Smooth muscle cell (in vitro differentiated cells): ENCODE measurements around the gene SMIM24. TPM values are rescaled to one million over a fixed set of nuclear protein-coding genes. Genes with fewer than 3 reads are reported as not detected.

Experiments
- DNase-seq: peaks from one replicate; lab custom pipeline; 2025; ENCODE audit not compliant: unreplicated experiment; lab: John Stamatoyannopoulos, UW
- H2AFZ ChIP-seq: fragments of 200-600 bp; sonication (generic); 2 replicates; pipeline ENCODE4 v1.6.0; 2016; ENCODE audit warnings: antibody characterized with exemption, low read depth, mild to moderate bottlenecking
- H3F3A ChIP-seq: fragments of 200-600 bp; sonication (generic); 2 replicates; pipeline ENCODE4 v1.6.0; 2017; ENCODE audit warnings: antibody characterized with exemption, low read depth
- H3K27ac ChIP-seq: fragments of 200-600 bp; sonication (generic); 2 replicates; pipeline ENCODE4 v1.5.1; 2016; ENCODE audit warnings: low read depth, mild to moderate bottlenecking
- H3K27me3 ChIP-seq: fragments of 200-600 bp; sonication (generic); 2 replicates; pipeline ENCODE4 v1.6.1; 2016; ENCODE audit warnings: low read depth, mild to moderate bottlenecking
- H3K36me3 ChIP-seq: fragments of 200-600 bp; sonication (generic); 2 replicates; pipeline ENCODE4 v1.5.1; 2016; ENCODE audit warnings: low read depth
- H3K4me1 ChIP-seq: fragments of 200-600 bp; sonication (generic); 2 replicates; pipeline ENCODE4 v1.5.1; 2016; ENCODE audit warnings: low read depth
- H3K4me2 ChIP-seq: fragments of 200-600 bp; sonication (generic); 2 replicates; pipeline ENCODE4 v1.6.0; 2016; ENCODE audit warnings: mild to moderate bottlenecking
- H3K4me3 ChIP-seq: fragments of 200-600 bp; sonication (generic); 2 replicates; pipeline ENCODE4 v1.5.1; 2016; ENCODE audit warnings: mild to moderate bottlenecking
- H3K79me2 ChIP-seq: fragments of 200-600 bp; sonication (generic); 2 replicates; pipeline ENCODE4 v1.6.0; 2016; ENCODE audit warnings: low read depth, mild to moderate bottlenecking
- H3K9ac ChIP-seq: fragments of 200-600 bp; sonication (generic); 2 replicates; pipeline ENCODE4 v1.6.0; 2016; ENCODE audit warnings: low read depth
- H3K9me3 ChIP-seq: fragments of 200-600 bp; sonication (generic); replicated peaks from 2 replicates; pipeline ENCODE4 v1.5.1; 2016; ENCODE audit warnings: low read depth
- H4K20me1 ChIP-seq: fragments of 200-600 bp; sonication (generic); 2 replicates; pipeline ENCODE4 v1.6.0; 2016; ENCODE audit warnings: low read depth
- WGBS: methylation state at CpG from one replicate; pipeline ENCODE4 v1.1.7; 2016; ENCODE audit warnings: low lambda C conversion rate; 5-methylcytosine and 5-hydroxymethylcytosine counted together
- polyA plus RNA-seq: library from polyadenylated mRNA; unstranded; fragments of >200 nt; fragmentation: Nextera tagmentation; extraction: Ambion mirVana; gene quantifications from 2 replicates; pipeline ENCODE4 v1.2.1, GENCODE V29; 2016
- total RNA-seq: library from RNA; depleted of rRNA; stranded (reverse); fragments of >200 nt; gene quantifications from 2 replicates; pipeline ENCODE4 v1.2.3, GENCODE V29; 2014
- TF ChIP-seq, protein P1 (sequence below): fragments of 200-600 bp; sonication (generic); IDR thresholded peaks from 2 replicates; pipeline ENCODE4 v1.5.1; 2017; ENCODE audit warnings: borderline replicate concordance, mild to moderate bottlenecking, antibody characterized with exemption; ENCODE audit not compliant: insufficient read depth, poor library complexity, severe bottlenecking

SMIM24 gene
- total and polyA plus RNA-seq, 2 experiments from 2014 or later: 1.1 TPM; not detected in 1

DNA sequence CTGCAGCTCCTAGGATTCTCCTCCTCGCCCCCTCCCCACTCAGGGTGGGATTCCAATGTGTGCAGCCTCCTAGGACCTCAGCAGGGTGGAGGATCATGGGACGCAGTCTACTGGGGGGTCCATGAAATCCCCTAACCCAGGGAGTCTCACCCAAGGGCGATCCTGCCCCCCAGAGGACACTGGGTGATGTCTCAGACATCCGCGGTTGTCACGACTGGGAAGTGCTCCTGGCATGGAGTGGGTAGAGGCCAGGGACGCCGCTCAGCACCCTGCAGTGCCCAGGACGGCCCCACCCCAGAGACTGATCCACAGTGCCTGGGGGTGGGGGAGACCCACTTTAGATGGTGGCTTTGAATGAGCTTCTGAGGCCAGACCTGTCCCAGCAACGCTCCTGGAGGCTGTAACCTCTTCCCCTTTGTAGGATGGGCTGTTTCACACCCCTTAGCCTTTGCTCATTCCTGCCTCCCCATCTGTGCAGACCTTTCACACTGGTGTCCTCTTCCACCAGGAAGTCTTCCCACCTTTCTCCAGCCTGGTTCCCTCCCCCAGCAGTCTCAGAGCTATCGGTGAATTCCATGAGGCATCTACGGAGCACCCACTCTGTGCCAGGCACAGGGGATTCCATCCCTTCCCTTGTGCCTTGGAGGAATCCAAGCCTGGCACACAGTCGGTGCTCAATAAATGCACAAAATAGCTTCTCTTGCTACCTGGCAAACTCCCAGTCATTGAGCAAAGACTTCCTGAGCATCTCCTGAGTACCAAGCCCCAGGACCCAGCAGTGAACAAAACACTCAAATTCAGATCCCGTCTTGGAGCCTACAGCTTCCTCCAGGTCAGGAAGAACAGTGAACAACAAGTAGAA lies 10.5 kb downstream of the SMIM24 start:
- Histone ChIP-seq H3F3A (no peaks in the 10 kb centered on the region), H3K4me3 (no peak overlapping the region), H4K20me1 (no peaks in the 10 kb centered on the region), H2AFZ (no peak overlapping the region), H3K79me2 (no peaks in the 10 kb centered on the region), H3K27me3 (no peaks in the 10 kb centered on the region), H3K9ac (no peak overlapping the region), H3K4me1 (no peaks in the 10 kb centered on the region), H3K4me2 (no peak overlapping the region), H3K9me3 (no peaks in the 10 kb centered on the region), H3K36me3 (no peaks in the 10 kb centered on the region), H3K27ac (no peak overlapping the region)
- no peak for DNase-seq
- TF ChIP-seq, protein P1, sequence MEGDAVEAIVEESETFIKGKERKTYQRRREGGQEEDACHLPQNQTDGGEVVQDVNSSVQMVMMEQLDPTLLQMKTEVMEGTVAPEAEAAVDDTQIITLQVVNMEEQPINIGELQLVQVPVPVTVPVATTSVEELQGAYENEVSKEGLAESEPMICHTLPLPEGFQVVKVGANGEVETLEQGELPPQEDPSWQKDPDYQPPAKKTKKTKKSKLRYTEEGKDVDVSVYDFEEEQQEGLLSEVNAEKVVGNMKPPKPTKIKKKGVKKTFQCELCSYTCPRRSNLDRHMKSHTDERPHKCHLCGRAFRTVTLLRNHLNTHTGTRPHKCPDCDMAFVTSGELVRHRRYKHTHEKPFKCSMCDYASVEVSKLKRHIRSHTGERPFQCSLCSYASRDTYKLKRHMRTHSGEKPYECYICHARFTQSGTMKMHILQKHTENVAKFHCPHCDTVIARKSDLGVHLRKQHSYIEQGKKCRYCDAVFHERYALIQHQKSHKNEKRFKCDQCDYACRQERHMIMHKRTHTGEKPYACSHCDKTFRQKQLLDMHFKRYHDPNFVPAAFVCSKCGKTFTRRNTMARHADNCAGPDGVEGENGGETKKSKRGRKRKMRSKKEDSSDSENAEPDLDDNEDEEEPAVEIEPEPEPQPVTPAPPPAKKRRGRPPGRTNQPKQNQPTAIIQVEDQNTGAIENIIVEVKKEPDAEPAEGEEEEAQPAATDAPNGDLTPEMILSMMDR: no peak
- WGBS: 71% methylated on average over 14 of the region's 14 CpGs

DNA sequence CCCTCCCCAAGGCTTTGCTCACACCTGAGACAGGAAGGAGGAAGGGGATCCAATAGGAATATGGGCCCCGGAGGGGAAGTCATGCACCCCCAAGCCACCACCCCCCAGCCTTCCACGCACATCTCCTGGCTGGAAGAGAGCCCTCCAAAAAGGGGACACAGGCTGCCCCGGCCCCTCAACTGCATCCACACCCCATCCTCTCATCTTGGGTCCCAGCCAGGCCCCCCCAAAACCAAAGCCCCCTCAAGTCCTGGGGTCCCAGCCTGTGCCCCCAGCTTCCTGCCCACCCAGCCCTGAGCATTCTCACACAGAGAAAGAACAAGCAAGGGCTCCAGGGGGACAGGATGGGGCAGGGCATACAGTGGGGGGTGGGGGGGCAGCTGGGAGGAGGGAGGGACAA lies 12.1 kb downstream of the SMIM24 start:
- Histone ChIP-seq H3K79me2 (no peaks in the 10 kb centered on the region), H3K27ac (no peak overlapping the region), H3F3A (no peaks in the 10 kb centered on the region), H3K4me2 (no peak overlapping the region), H2AFZ (no peak overlapping the region), H3K36me3 (no peaks in the 10 kb centered on the region), H3K9me3 (no peaks in the 10 kb centered on the region), H3K4me3 (no peak overlapping the region), H3K9ac (no peak overlapping the region), H3K27me3 (no peaks in the 10 kb centered on the region), H4K20me1 (no peaks in the 10 kb centered on the region), H3K4me1 (peaks cover 12% of the 10 kb centered on the region)
- TF ChIP-seq, protein P1: no peak
- no peak for DNase-seq
- 80% methylated on average over 2 of the region's 3 CpGs for WGBS

DNA sequence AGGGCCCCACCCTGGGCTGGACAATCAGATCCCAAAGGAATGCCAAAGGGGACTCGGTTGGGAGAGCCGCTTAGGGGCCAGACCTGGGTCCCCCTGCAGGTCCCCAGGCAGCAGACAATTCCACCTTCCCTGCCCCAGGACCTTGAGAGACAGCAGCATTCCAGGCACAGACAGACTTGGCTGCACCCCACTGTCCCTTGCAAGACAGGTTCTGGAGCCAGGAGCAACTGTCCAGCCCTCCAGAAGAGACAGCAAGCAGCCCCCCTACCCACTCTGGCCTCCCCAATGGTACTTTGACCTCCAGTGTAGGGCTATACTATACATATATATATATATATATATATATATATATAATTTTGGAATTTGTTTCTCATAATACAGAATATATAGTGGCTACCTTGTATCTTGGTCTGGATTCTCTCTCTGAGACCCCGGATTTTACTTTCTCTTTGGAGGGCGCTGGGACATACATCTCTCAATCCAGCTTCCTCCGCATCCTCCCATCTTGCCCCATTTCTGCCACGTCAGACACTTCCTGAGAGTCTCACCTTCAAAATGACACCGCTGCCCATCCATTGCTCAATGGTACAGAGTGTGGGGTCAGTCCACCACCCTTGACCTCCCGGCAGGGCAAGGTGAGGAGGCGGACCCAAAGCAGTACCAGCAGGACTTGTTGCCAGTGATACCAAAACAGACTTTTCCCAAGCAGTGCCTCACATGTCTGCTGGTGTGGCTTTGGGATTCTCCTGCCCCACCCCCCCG lies 12.7 kb downstream of the SMIM24 start:
- H3K4me2 ChIP-seq: no peak overlapping the region
- H3F3A ChIP-seq: peaks cover 4% of the 10 kb centered on the region
- H4K20me1 ChIP-seq: no peaks in the 10 kb centered on the region
- no peak overlapping the region for H3K9ac ChIP-seq
- TF ChIP-seq, protein P1: no peak
- peaks cover 18% of the 10 kb centered on the region for H3K4me1 ChIP-seq
- no peaks in the 10 kb centered on the region for H3K79me2 ChIP-seq
- H2AFZ ChIP-seq: no peak overlapping the region
- H3K4me3 ChIP-seq: no peak overlapping the region
- H3K27me3 ChIP-seq: no peaks in the 10 kb centered on the region
- 90% methylated on average over 10 of the region's 10 CpGs for WGBS
- H3K27ac ChIP-seq: no peak overlapping the region
- H3K36me3 ChIP-seq: no peaks in the 10 kb centered on the region
- H3K9me3 ChIP-seq: no peaks in the 10 kb centered on the region
- DNase-seq: no peak
